CD4-positive, alpha-beta T cell treated with Interleukin-15 for 4 hours (primary cell): ENCODE measurements around the gene MAF.

Experiments used
- DNase-seq: peaks from one replicate; pipeline ENCODE4 v3.0.0-alpha.2; 2020; ENCODE audit warnings: low spot score

MAF gene

GRCh38 chr16:79600638-79601091 is at the start of gene MAF:
Gene MAF, minus strand, starts transcription at chr16:79600737. Its CDS starts 835 bp downstream, at chr16:79599902.
- DNase-seq: peak; percentile 94

- no peak for DNase-seq
Measured at GRCh38 chr16:79648826-79649225, 48.3 kb upstream of the MAF start.

DNA sequence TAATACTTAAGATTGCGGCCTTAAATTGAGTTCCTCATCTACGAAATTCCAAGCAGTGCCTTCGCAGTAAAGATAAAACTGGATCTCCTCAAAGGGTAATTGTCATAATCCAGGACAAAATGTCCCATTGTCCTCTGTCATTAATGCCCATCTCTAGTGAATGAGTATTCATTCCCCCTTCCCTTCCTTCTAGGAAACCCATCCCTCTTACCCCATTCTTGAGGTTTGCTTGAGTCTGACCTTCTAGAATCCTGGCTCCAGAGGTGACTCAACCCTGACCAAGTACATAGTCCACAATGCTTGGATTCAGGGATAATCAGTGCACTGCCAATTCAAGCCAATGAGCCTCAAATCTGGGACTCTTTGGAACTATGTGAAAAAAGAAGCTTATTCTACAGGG is 47.0 kb upstream of the MAF start:
- no peak for DNase-seq

GRCh38 chr16:79645701-79646100 is 45.2 kb upstream of the MAF start:
- DNase-seq: no peak

DNA sequence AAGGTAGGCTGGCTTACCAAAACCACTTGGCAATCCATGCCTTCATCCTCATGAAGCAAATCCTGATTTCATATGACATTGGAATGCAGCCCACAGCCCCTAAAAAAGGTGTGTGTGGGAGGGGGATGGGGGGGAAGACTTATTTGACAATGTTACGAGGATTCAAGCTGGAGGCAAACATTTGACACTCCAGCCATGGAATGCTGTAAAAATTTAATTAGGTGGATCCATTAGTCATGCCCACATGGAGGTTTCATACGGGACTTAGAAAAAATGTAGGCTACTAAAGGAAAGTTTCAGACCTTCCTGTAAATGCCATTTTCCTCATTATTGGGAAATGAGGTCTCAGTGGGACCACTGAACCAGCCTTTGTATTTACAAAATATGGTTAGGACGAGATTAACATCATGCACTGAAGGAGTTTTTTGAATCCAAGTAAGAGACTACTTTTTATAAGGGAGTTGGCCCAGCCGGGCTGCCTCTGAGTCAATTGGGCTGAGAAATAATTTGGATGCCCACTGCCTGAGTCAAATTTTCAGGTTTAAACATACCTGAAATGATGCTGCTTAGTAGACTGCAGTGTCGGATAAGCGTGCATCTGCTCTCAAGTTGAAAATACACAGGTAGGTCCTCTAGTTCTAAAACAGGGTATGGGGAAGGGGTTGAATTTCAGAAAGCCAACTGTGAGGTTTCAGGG is 44.6 kb upstream of the MAF start:
- DNase-seq: no peak

DNA sequence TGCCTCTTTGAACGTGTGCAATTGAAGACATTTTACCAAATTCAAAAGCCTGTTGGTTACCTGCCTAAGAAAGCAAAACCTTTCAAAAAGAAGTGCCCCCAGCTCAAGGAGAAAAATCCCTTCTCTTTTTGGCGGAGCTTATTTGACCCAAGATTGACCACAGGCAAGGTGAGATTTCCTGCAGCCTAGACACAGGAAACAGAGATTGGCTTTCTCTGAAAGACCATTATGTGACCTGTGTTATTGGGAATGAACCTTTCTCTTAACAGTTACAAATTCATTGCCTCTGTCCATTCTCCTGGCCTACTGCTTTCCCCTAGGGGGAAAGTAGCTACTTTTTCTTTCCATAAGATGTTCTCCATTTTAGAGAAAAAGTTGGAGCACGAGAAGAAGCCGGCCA is 42.1 kb upstream of the MAF start:
- DNase-seq: no peak

DNA sequence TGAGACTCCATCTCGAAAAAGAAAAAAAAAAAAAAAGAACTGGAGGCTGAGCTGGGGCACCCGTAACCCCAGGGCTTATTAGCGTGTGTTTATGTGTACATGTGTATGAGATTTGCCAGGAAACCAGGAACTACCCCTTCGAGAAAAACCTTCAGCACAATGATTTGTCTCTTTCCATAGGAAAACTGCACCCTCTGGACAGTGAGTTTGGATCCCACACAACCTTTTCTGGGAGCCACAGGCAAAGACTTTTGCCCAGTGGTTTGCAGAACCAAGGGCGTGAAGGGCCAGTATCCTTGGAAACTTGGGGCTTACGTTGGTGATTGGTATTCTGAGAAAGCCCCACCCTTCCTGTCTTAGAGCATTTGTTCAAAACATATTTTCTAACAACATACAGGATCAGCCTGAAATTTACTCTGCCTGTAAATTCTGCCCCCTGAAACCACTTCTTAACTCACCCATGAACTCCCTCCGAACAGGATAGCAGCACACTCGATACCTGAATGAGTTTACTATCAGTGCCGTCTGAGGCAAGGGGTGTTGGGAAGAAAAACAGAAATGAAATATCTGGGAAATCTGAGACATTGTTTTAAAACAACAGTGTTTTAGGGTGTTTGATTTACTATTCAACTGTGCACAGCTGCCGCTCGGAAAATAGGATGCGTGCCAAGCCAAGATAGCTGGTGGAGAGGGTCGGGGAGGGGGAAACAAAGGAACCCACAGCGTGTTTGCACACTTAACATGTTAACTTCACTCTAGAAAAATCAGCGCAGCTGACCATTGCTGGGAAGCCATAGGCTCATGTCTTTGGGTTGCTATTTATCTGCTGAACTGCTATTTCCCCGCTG is 40.2 kb upstream of the MAF start:
- DNase-seq: peak; percentile 67

DNA sequence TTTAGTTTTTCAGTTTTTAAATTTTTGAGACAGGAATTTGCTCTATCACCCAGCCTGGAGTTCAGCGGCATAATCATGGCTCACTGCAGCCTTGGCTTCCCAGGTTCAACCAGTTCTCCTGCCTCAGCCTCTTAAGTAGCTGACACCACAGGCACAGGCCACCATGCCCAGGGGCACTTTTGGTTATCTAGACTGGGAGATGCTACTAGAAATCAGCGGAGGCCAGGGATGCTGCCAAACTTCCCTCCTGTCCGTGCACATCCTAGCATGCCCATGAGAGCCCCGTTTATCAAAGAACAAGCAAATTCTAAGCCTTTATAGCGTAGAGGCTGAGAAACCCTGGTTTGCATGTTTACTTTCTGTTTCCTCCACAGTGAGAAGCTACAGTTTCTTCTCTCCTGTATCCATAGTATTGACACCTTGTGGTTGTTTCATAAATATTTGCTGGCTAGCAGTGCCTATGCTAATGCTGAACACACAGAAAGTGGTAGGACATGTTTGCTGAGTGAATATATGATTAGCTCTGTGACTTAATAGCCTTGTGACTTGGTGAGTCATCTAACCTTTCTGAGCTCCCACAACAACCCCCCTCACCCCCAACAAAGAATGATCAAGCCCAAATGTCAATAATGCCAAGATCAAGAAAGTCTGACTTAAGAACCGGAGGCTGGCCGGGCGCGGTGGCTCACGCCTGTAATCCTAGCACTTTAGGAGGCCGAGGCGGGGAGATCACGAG is 39.2 kb upstream of the MAF start:
- DNase-seq: peak; percentile 71

- DNase-seq: no peak
Measured at GRCh38 chr16:79638386-79638785, 37.8 kb upstream of the MAF start.

DNA sequence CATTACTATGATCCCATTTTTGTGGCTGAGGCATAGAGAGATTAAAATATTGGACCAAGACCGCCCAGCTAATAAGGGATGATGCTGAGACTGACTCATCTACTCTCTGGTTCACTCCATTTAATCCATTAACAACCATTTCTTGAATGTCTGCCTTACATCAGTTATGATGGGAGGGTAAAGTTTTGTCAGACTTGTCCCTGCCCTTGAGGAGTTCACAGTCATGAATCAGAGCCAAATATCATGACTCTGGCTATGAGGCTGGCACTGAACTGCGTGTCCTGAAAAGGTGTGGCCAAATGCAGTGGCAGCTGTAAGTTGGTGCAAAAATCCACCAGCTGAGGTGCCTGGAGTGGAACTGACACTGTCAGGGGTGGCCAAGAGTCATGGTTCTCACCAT is 35.0 kb upstream of the MAF start:
- DNase-seq: no peak

- DNase-seq: no peak
Measured at GRCh38 chr16:79634298-79634697, 33.8 kb upstream of the MAF start.

DNA sequence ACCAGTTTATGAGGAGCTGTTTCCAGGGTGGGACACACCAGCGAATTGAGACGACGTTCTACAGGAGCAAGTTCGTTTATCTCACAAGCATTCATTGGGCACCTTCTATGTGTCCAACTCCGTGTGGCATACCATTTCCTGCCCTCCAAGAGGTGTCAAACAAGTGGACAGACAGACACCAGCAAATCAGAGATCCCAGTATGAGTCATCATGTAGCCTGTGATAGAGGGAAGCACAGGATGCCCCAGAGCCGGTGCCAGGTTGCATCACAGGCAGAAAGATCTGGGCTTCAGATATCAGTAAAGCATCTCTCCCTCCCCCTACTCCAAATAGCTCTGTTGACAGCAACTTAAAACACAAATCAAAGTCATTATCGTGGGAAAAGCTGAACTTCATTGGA is 31.8 kb upstream of the MAF start:
- no peak for DNase-seq

- DNase-seq: no peak
Measured at GRCh38 chr16:79628988-79629387, 28.5 kb upstream of the MAF start.

DNA sequence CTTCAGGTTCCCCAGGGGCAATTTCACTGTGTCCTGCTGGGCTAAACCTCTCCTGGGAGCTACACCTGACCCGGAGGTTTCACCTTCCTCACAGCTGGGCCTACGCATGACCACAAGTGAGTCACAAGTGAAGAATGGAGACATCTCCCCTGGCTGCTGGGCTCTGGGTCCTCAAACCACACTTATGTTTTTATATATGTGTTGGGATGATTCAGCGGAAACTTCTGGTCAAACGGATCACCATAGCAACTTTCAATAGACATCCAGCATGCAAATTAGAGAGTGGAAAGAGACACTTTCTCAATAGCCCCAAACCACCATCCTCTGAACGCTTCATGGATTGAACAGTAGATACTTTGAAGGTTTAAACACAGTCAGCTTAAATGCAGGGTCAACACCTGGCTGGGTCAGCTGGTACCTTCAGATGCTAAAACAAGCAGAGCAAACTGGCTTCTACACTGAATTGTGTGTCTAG is 28.0 kb upstream of the MAF start:
- peak; percentile 73 for DNase-seq

DNA sequence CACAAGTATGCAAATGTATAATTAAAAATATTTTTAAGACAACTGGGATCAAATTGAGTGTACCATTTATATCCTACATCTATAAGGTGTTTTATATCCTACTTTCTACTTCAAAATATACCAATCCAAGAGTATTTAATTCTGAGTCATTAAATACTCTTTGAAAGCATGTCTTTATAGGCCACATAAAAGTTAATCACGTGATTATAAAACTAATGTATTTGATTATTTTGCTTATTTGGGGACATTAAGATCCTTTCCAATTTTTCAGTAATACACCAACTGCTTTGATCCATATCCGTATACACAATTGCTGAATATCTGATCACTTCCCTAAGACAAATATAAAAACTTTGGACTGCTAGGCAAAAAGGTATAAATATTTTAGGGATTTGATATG is 26.6 kb upstream of the MAF start:
- no peak for DNase-seq

DNA sequence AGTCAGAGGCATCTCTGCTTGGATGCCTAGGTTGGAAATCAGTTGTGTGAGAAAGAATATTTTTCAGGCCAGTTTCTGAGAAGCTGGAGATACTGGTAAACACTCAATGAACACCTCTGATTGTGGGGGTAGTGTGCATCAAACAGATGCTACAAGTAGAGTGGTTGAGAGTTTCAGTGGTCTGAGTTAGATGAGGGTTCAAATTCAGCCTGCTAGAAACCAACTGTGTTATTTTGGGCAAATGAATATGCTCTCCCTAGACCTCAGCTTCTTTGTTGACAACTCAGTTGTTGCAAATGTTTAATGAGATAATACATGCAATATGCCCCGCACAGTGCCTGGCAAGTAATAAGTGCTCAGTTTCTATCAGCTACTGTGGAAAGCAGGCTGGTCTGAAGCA is 25.2 kb upstream of the MAF start:
- no peak for DNase-seq

GRCh38 chr16:79623824-79624223 is 23.3 kb upstream of the MAF start:
- no peak for DNase-seq

- no peak for DNase-seq
Measured at GRCh38 chr16:79623062-79623461, 22.5 kb upstream of the MAF start.

- no peak for DNase-seq
Measured at GRCh38 chr16:79621027-79621426, 20.5 kb upstream of the MAF start.

DNA sequence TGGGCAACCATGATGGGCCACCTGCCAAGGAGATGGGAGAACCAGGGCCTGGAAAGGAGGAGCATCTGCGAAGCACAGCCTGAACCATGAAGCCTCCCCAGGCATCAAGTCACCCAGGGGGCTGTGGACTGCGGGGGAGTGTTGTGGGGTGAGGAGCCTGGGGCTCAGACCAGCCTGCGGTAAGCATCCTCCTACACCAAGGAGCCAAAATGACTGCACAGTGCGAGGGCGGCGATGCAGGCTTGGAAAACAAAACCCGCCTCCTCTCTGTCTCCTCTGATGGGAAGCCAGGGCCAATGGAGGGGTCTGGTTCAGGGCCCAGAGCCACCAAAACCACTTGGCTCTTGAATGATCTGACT is 18.1 kb upstream of the MAF start:
- no peak for DNase-seq

GRCh38 chr16:79618041-79618691 is 17.6 kb upstream of the MAF start:
- DNase-seq: peak; percentile 61

GRCh38 chr16:79613009-79613408 is 12.5 kb upstream of the MAF start:
- DNase-seq: no peak
